Measurements from ENCODE around the gene DAB2.

Gene DAB2

DNA sequence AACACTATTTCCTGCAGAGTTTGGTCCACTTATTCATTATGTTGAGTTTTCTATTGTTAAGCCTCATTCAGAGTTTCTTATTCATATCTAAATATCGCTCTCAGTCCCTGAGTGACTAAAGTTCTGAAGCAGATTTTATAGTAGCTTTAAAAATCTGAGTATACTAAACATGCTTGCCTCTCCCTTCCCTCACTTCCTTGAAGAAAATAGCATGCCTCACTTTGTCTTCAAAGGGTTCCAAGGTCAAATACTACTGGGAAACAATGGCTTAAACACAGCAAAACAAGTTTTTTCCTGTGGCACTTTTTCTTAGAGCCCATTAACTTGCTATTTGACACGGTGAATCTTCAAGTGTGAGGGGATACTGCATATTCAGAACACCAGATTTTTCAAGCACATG is 41.1 kb upstream of the DAB2 start:
- TF ChIP-seq ZNF274 (IDR thresholded peaks at IDR 0.05; ENCODE audit: low read length) (no peak), ZNF274 (tag by site-specific recombination; IDR thresholded peaks at IDR 0.05; ENCODE audit: borderline replicate concordance) (no peak), ZNF133 (tag by site-specific recombination; IDR thresholded peaks at IDR 0.05) (no peak), ZNF555 (tag by site-specific recombination; conservative IDR thresholded peaks at IDR 0.05) (no peak), ZBTB48 (tag by site-specific recombination; IDR thresholded peaks at IDR 0.05) (no peak), ZNF677 (tag by site-specific recombination; IDR thresholded peaks at IDR 0.05) (no peak), ZFHX2 (tag by site-specific recombination; conservative IDR thresholded peaks at IDR 0.05) (no peak), EGR2 (tag by site-specific recombination; IDR thresholded peaks at IDR 0.05; ENCODE audit: low read depth) (no peak), MYNN (tag by site-specific recombination; IDR thresholded peaks at IDR 0.05; ENCODE audit: borderline replicate concordance) (no peak), ZNF423 (tag by site-specific recombination; IDR thresholded peaks at IDR 0.05) (no peak), ZNF366 (tag by site-specific recombination; conservative IDR thresholded peaks at IDR 0.05) (no peak), ZNF24 (tag by site-specific recombination; IDR thresholded peaks at IDR 0.05) (no peak), ZBTB44 (tag by site-specific recombination; IDR thresholded peaks at IDR 0.05) (no peak), TRIM28 (IDR thresholded peaks at IDR 0.05; ENCODE audit: borderline replicate concordance, low read length) (no peak), ZEB2 (tag by site-specific recombination; IDR thresholded peaks at IDR 0.05) (no peak), ZSCAN30 (tag by site-specific recombination; IDR thresholded peaks at IDR 0.05) (no peak)
- TF ChIP-seq, protein P1, sequence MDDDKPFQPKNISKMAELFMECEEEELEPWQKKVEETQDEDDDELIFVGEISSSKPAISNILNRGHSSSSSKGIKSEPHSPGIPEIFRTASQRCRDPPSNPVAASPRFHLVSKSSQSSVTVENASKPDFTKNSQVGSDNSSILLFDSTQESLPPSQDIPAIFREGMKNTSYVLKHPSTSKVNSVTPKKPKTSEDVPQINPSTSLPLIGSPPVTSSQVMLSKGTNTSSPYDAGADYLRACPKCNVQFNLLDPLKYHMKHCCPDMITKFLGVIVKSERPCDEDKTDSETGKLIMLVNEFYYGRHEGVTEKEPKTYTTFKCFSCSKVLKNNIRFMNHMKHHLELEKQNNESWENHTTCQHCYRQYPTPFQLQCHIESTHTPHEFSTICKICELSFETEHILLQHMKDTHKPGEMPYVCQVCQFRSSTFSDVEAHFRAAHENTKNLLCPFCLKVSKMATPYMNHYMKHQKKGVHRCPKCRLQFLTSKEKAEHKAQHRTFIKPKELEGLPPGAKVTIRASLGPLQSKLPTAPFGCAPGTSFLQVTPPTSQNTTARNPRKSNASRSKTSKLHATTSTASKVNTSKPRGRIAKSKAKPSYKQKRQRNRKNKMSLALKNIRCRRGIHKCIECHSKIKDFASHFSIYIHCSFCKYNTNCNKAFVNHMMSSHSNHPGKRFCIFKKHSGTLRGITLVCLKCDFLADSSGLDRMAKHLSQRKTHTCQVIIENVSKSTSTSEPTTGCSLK (tag by site-specific recombination; IDR thresholded peaks at IDR 0.05): no peak
- Histone ChIP-seq H3K36me3 (ENCODE audit: control insufficient read depth in 2 of 2, insufficient read depth in 1 of 2, low read length in 2 of 2) (no peaks in the 10 kb centered on the region), H3K4me1 (ENCODE audit: control insufficient read depth, insufficient read depth, low read length) (no peaks in the 10 kb centered on the region), H3K27ac (ENCODE audit: extremely low read depth, low read depth, low read length) (no peak overlapping the region), H3K9me3 (ENCODE audit: control insufficient read depth, insufficient read depth, low read depth, low read length) (no peaks in the 10 kb centered on the region), H3K4me3 (ENCODE audit: low read depth, low read length) (no peak overlapping the region)
- POLR2A ChIA-PET: no interaction called here
- CTCF ChIA-PET: interaction anchor here (1.0 to 1.2 kb wide), 4 partner anchors 20 to 90 kb away, joined by 3 to 5 read pairs (median 4); partner anchors contain the start of gene DAB2

DNA sequence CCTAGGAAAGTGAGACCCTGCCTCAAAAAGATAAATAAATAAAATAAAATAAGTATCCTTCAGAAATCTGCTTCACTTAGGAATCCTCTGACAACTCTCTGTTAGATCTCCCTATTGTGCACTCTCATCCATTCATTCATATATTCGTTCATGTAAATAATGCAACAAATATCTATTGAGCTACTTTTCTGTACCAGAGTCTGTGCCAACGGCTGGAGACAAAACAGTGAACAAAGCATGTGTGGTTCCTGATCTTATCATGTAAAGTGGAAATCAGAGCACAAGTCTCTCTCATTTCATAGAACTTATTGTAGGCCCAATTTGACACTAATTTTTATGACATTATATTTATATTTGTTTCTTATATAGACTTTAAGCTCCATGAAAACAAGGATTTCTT is 40.3 kb upstream of the DAB2 start:
- Histone ChIP-seq H3K4me1 (ENCODE audit: control insufficient read depth, insufficient read depth, low read length) (no peaks in the 10 kb centered on the region), H3K36me3 (ENCODE audit: control insufficient read depth in 2 of 2, insufficient read depth in 1 of 2, low read length in 2 of 2) (no peaks in the 10 kb centered on the region), H3K27ac (ENCODE audit: extremely low read depth, low read depth, low read length) (no peak overlapping the region), H3K4me3 (ENCODE audit: low read depth, low read length) (no peak overlapping the region), H3K9me3 (ENCODE audit: control insufficient read depth, insufficient read depth, low read depth, low read length) (no peaks in the 10 kb centered on the region)
- TF ChIP-seq ZNF664 (tag by site-specific recombination; IDR thresholded peaks at IDR 0.05) (no peak), SCRT2 (tag by site-specific recombination; IDR thresholded peaks at IDR 0.05) (no peak), ZNF112 (tag by site-specific recombination; IDR thresholded peaks at IDR 0.05) (no peak), ZNF830 (tag by site-specific recombination; IDR thresholded peaks at IDR 0.05; ENCODE audit: low read depth) (no peak), ZNF544 (tag by site-specific recombination; IDR thresholded peaks at IDR 0.05) (no peak), ZNF274 (IDR thresholded peaks at IDR 0.05; ENCODE audit: low read length) (no peak), ZNF274 (tag by site-specific recombination; IDR thresholded peaks at IDR 0.05; ENCODE audit: borderline replicate concordance) (no peak), ZNF398 (tag by site-specific recombination; IDR thresholded peaks at IDR 0.05) (no peak), ZSCAN5A (tag by site-specific recombination; IDR thresholded peaks at IDR 0.05) (no peak), ZNF404 (tag by site-specific recombination; IDR thresholded peaks at IDR 0.05) (no peak), ZNF658 (tag by site-specific recombination; IDR thresholded peaks at IDR 0.05) (no peak), ZNF423 (tag by site-specific recombination; IDR thresholded peaks at IDR 0.05) (no peak), ZNF48 (tag by site-specific recombination; IDR thresholded peaks at IDR 0.05) (no peak), ZNF146 (tag by site-specific recombination; IDR thresholded peaks at IDR 0.05) (no peak)
- TF ChIP-seq, protein P2, sequence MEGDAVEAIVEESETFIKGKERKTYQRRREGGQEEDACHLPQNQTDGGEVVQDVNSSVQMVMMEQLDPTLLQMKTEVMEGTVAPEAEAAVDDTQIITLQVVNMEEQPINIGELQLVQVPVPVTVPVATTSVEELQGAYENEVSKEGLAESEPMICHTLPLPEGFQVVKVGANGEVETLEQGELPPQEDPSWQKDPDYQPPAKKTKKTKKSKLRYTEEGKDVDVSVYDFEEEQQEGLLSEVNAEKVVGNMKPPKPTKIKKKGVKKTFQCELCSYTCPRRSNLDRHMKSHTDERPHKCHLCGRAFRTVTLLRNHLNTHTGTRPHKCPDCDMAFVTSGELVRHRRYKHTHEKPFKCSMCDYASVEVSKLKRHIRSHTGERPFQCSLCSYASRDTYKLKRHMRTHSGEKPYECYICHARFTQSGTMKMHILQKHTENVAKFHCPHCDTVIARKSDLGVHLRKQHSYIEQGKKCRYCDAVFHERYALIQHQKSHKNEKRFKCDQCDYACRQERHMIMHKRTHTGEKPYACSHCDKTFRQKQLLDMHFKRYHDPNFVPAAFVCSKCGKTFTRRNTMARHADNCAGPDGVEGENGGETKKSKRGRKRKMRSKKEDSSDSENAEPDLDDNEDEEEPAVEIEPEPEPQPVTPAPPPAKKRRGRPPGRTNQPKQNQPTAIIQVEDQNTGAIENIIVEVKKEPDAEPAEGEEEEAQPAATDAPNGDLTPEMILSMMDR (tag by site-specific recombination; IDR thresholded peaks at IDR 0.05): no peak
- ChIA-PET POLR2A (no interaction called here), CTCF (interaction anchor here (0.6 to 1.2 kb wide), 6 partner anchors 12 to 106 kb away, joined by 3 to 5 read pairs (median 3); partner anchors contain the start of gene DAB2)

All from HEK293 (cell line).